Thyroid gland (tissue), 4 donors: Measurements from ENCODE around the gene CTNS.

Experiments used
- POLR2A ChIP-seq, 2 donors: fragments of 450-650 bp; IDR thresholded peaks; one replicate each; pipeline ENCODE4 v1.6.1; 2017; ENCODE audit warnings: antibody characterized with exemption in 2 of 2, mild to moderate bottlenecking in 2 of 2, moderate library complexity in 1 of 2
- TF ChIP-seq, protein P1 (sequence below), 6 experiments: fragments of 200-600 bp in 3 of 6; fragments of 450-650 bp in 3 of 6; sonication (generic) in 3 of 6; IDR thresholded peaks; one replicate each; pipeline ENCODE4 v1.5.1; 2016 to 2019; ENCODE audit warnings: antibody characterized with exemption in 6 of 6, mild to moderate bottlenecking in 2 of 6, inconsistent platforms in 1 of 6, moderate library complexity in 1 of 6

DNA sequence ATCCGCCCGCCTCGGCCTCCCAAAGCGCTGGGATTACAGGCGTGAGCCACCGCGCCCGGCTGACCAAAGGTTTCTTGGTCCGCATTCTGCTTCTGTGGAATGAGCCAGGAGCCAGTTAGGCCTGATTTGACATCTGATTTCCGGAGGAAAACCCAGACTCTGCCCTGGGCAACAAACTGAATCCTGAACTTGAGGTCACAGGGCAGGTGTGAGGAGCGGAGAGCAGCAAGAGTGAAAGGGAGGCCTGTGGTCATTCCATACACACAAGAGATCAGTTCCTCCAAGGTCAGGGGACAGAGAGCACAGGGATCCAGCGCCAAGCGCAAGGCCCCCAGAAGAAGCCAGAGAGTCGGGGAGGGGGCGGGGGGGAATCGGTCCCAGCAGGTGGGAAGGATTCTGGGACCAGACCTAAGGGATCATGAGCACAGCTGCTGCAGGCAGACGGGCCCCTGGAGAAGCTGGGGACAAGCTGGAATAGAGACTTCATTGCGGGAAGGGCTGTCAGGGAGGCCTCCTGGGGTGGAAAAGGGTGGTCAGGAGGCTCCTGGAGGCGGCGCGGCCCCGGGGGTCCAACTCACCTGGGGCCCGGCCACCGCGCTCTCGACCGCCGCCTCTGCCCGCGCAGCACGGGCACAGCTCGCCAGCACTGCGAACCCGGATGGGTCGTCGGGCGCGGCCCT, 946 bp upstream of the CTNS start:
- TF ChIP-seq, protein P1, sequence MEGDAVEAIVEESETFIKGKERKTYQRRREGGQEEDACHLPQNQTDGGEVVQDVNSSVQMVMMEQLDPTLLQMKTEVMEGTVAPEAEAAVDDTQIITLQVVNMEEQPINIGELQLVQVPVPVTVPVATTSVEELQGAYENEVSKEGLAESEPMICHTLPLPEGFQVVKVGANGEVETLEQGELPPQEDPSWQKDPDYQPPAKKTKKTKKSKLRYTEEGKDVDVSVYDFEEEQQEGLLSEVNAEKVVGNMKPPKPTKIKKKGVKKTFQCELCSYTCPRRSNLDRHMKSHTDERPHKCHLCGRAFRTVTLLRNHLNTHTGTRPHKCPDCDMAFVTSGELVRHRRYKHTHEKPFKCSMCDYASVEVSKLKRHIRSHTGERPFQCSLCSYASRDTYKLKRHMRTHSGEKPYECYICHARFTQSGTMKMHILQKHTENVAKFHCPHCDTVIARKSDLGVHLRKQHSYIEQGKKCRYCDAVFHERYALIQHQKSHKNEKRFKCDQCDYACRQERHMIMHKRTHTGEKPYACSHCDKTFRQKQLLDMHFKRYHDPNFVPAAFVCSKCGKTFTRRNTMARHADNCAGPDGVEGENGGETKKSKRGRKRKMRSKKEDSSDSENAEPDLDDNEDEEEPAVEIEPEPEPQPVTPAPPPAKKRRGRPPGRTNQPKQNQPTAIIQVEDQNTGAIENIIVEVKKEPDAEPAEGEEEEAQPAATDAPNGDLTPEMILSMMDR (IDR thresholded peaks at IDR 0.05), result no peak
- peak in 1 of 2 donors; percentile 27 for TF ChIP-seq POLR2A (IDR thresholded peaks at IDR 0.05)
